GM19328 (cell line): ENCODE results near the gene TMEM273.

Experiments used
- ATAC-seq: cut with Tn5 transposase; IDR thresholded peaks from one replicate; pipeline ENCODE4 v1.9.1; 2021; ENCODE audit warnings: mild to moderate bottlenecking, moderate library complexity; ENCODE audit not compliant: unreplicated experiment

TMEM273 gene

GRCh38 chr10:49149881-49150280 lies 38.3 kb downstream of the TMEM273 start:
- no peak for ATAC-seq

- ATAC-seq = no peak
These were observed 44.0 kb downstream of the TMEM273 start for GRCh38 chr10:49144058-49144720.

- ATAC-seq = no peak
These were observed 44.9 kb downstream of the TMEM273 start for GRCh38 chr10:49143249-49143648.

GRCh38 chr10:49141541-49142332 lies 46.5 kb downstream of the TMEM273 start:
- ATAC-seq = no peak

GRCh38 chr10:49140304-49141177 lies 47.6 kb downstream of the TMEM273 start:
- no peak for ATAC-seq

- no peak for ATAC-seq
These were observed 48.4 kb downstream of the TMEM273 start for GRCh38 chr10:49139846-49140195.

- ATAC-seq = no peak
These were observed 49.0 kb downstream of the TMEM273 start for GRCh38 chr10:49139028-49139845.

GRCh38 chr10:49138361-49138891 lies 49.8 kb downstream of the TMEM273 start:
- ATAC-seq = no peak

GRCh38 chr10:49136525-49136924 lies 51.7 kb downstream of the TMEM273 start:
- no peak for ATAC-seq

GRCh38 chr10:49135575-49136313 lies 52.4 kb downstream of the TMEM273 start:
- no peak for ATAC-seq

GRCh38 chr10:49134327-49134726 lies 53.9 kb downstream of the TMEM273 start:
- no peak for ATAC-seq

- ATAC-seq = no peak
These were observed 54.4 kb downstream of the TMEM273 start, which contains the start of gene FAM170B for GRCh38 chr10:49133706-49134248. TSS of gene FAM170B (minus strand) at chr10:49134021. CDS start at chr10:49133918, 103 bp downstream.

- ATAC-seq = no peak
These were observed 55.8 kb downstream of the TMEM273 start for GRCh38 chr10:49132362-49132737.

- ATAC-seq = no peak
These were observed 56.5 kb downstream of the TMEM273 start for GRCh38 chr10:49131507-49132361.

- ATAC-seq = no peak
These were observed 58.8 kb downstream of the TMEM273 start for GRCh38 chr10:49129376-49129775.

GRCh38 chr10:49128854-49129253 lies 59.3 kb downstream of the TMEM273 start:
- no peak for ATAC-seq

GRCh38 chr10:49123981-49124950 lies 63.9 kb downstream of the TMEM273 start:
- ATAC-seq = no peak
